Endothelial cell of umbilical vein (primary cell): ENCODE results near the gene MMP11. TPM values are rescaled to one million over a fixed set of nuclear protein-coding genes. Genes with fewer than 3 reads are reported as not detected.

ENCODE experiments used
- BruUV-seq: library from RNA; stranded (reverse); fragments of 400-500 nt; replicated peaks from 2 replicates; lab custom pipeline; 2021; lab: Mats Ljungman, UMichigan
- CTCF ChIA-PET: fragments of 300-600, 350-600 bp; sonication (Branson Sonifier 250); formaldehyde crosslinking; loops from one replicate; lab custom pipeline; 2021; ENCODE audit warnings: antibody characterized with exemption, inconsistent platforms; lab: Charles Lee
- POLR2A ChIA-PET: fragments of 300-600, 350-600 bp; sonication (Branson Sonifier 250); formaldehyde crosslinking; loops from one replicate; lab custom pipeline; 2021; ENCODE audit warnings: antibody characterized with exemption, inconsistent platforms; lab: Charles Lee
- DNase-seq: peaks from one replicate; pipeline ENCODE4 v3.0.0-alpha.2; 2011; ENCODE audit warnings: low read depth, low spot score
- FAIRE-seq: peaks from 2 replicates; lab custom pipeline; 2011; peaks lifted over from hg19 to GRCh38; lab: Jason Lieb, UNC
- H2AFZ ChIP-seq: 2 replicates; pipeline ENCODE4 v1.6.0; 2012; ENCODE audit warnings: low read depth, low read length, control low read depth, inconsistent platforms
- H3K27ac ChIP-seq: 2 replicates; pipeline ENCODE4 v1.5.1; 2011; ENCODE audit warnings: low read depth, mild to moderate bottlenecking, control low read depth, low read length, moderate library complexity; ENCODE audit not compliant: insufficient read depth
- H3K27me3 ChIP-seq, 2 experiments: 2 replicates each; pipeline versions ENCODE4 v1.6.0 to v1.6.1; 2011; ENCODE audit warnings: low read length in 2 of 2, mixed read lengths in 1 of 2; ENCODE audit not compliant: control insufficient read depth in 2 of 2, insufficient read depth in 2 of 2
- H3K36me3 ChIP-seq, 2 experiments: 2 replicates in 1 of 2; 3 replicates in 1 of 2; pipeline ENCODE4 v1.5.1; 2011; ENCODE audit warnings: low read length in 2 of 2, mild to moderate bottlenecking in 1 of 2, moderate library complexity in 1 of 2; ENCODE audit not compliant: control insufficient read depth in 2 of 2, insufficient read depth in 2 of 2; ENCODE audit errors: extremely low read depth in 1 of 2
- H3K4me1 ChIP-seq: 3 replicates; pipeline ENCODE4 v1.5.1; 2011; ENCODE audit warnings: mild to moderate bottlenecking, low read length; ENCODE audit not compliant: control insufficient read depth, insufficient read depth; ENCODE audit errors: extremely low read depth
- H3K4me2 ChIP-seq: 2 replicates; pipeline ENCODE4 v1.6.1; 2011; ENCODE audit warnings: low read length, control low read depth, mixed read lengths; ENCODE audit not compliant: insufficient read depth
- H3K4me3 ChIP-seq, 3 experiments: fragments of 200-600 bp in 1 of 3; sonication (generic), shearing (Covaris generic) in 1 of 3; replicated peaks in 1 of 3; 2 replicates each; pipeline ENCODE4 v1.5.1; 2011 to 2016; ENCODE audit warnings: control low read depth in 3 of 3, low read length in 3 of 3, mild to moderate bottlenecking in 2 of 3, inconsistent platforms in 1 of 3, low read depth in 1 of 3, moderate library complexity in 1 of 3; ENCODE audit not compliant: insufficient read depth in 1 of 3
- H3K79me2 ChIP-seq: 2 replicates; pipeline ENCODE4 v1.6.0; 2012; ENCODE audit warnings: low read length, inconsistent platforms; ENCODE audit not compliant: control insufficient read depth, insufficient read depth
- H3K9ac ChIP-seq: replicated peaks from 2 replicates; pipeline ENCODE3; 2011; ENCODE audit warnings: low read length, control low read depth; ENCODE audit not compliant: insufficient read depth; ENCODE audit errors: extremely low read depth
- H3K9me1 ChIP-seq: replicated peaks from 3 replicates; pipeline ENCODE4 v1.6.0; 2011; ENCODE audit warnings: mild to moderate bottlenecking, low read length; ENCODE audit not compliant: control insufficient read depth, insufficient read depth; ENCODE audit errors: extremely low read depth
- H3K9me3 ChIP-seq: replicated peaks from 2 replicates; pipeline ENCODE4 v1.5.1; 2012; ENCODE audit warnings: low read length, inconsistent platforms; ENCODE audit not compliant: control insufficient read depth, insufficient read depth
- H4K20me1 ChIP-seq: replicated peaks from 2 replicates; pipeline ENCODE3; 2011; ENCODE audit warnings: mild to moderate bottlenecking, low read length; ENCODE audit not compliant: control insufficient read depth, insufficient read depth; ENCODE audit errors: extremely low read depth
- EZH2 ChIP-seq: IDR thresholded peaks from 2 replicates; pipeline ENCODE4 v1.6.1; 2012; ENCODE audit warnings: borderline replicate concordance, low read depth, mild to moderate bottlenecking, moderate library complexity, low read length, inconsistent platforms; ENCODE audit not compliant: severe bottlenecking
- FOS ChIP-seq: IDR thresholded peaks from 2 replicates; pipeline ENCODE4 v1.6.1; 2011; ENCODE audit warnings: mild to moderate bottlenecking, low read length, moderate library complexity, borderline replicate concordance; ENCODE audit not compliant: insufficient read depth
- GATA2 ChIP-seq: IDR thresholded peaks from 2 replicates; pipeline ENCODE4 v1.7.0; 2011; ENCODE audit warnings: low read depth, mild to moderate bottlenecking, moderate library complexity, mixed read lengths, low read length; ENCODE audit not compliant: insufficient read length, insufficient read depth
- JUN ChIP-seq: IDR thresholded peaks from 2 replicates; pipeline ENCODE4 v1.6.1; 2011; ENCODE audit warnings: borderline replicate concordance, low read depth; ENCODE audit not compliant: insufficient read length, insufficient read depth
- MYC ChIP-seq: IDR thresholded peaks from one replicate; pipeline ENCODE4 v1.6.1; 2011; ENCODE audit warnings: mild to moderate bottlenecking, low read depth, low read length
- POLR2A ChIP-seq: IDR thresholded peaks from 2 replicates; pipeline ENCODE4 v1.6.1; 2012; ENCODE audit warnings: low read depth, mild to moderate bottlenecking, control low read depth, low read length
- POLR2AphosphoS5 ChIP-seq: IDR thresholded peaks from 2 replicates; pipeline ENCODE4 v1.6.1; 2012; ENCODE audit warnings: low read depth, mild to moderate bottlenecking, control low read depth, low read length, moderate library complexity; ENCODE audit not compliant: insufficient read depth
- dilution Hi-C: fragments of 300-500 bp; cut with MboI; formaldehyde crosslinking; loops from one replicate; pipeline ENCODE4 v1.15.0; 2019; ENCODE audit warnings: low sequenced_read_pairs; ENCODE audit not compliant: extremely low pct_ligation_motif_present
- intact Hi-C: fragments of 100-400 bp; cut with micrococcal nuclease; formaldehyde crosslinking; loops from one replicate; pipeline ENCODE4 v1.10.0; 2022
- polyA plus RNA-seq, 4 experiments: library from polyadenylated mRNA; depleted of rRNA in 3 of 4; stranded (reverse) in 3 of 4; unstranded in 1 of 4; fragments of >200 nt; gene quantifications; 2 replicates each; pipeline versions ENCODE4 v1.2.1 to v1.2.3, GENCODE V29; 2011 to 2012; ENCODE audit warnings: missing spikeins in 1 of 4
- total RNA-seq: library from RNA; stranded (reverse); gene quantifications from 2 replicates; pipeline ENCODE4 v1.2.3, GENCODE V29; 2021
- TF ChIP-seq, protein P1 (sequence below), 2 donors: IDR thresholded peaks; 1 replicate in 1 of 2; 2 replicates in 1 of 2; pipeline ENCODE4 v1.5.1; 2011; ENCODE audit warnings: low read length in 2 of 2, mild to moderate bottlenecking in 2 of 2, moderate library complexity in 2 of 2, control low read depth in 1 of 2, inconsistent platforms in 1 of 2, low read depth in 1 of 2; ENCODE audit not compliant: insufficient read depth in 1 of 2; ENCODE audit errors: extremely low read depth in 1 of 2
- TF ChIP-seq, protein P2 (sequence below): IDR thresholded peaks from 2 replicates; pipeline ENCODE4 v1.6.1; 2011; ENCODE audit not compliant: insufficient read depth, insufficient read length

The MMP11 gene
- total and polyA plus RNA-seq, 2 donors (not counting 3 experiments of a cell fraction or from before 2014, with no cell fraction given): 10.3 to 16.9 TPM

DNA sequence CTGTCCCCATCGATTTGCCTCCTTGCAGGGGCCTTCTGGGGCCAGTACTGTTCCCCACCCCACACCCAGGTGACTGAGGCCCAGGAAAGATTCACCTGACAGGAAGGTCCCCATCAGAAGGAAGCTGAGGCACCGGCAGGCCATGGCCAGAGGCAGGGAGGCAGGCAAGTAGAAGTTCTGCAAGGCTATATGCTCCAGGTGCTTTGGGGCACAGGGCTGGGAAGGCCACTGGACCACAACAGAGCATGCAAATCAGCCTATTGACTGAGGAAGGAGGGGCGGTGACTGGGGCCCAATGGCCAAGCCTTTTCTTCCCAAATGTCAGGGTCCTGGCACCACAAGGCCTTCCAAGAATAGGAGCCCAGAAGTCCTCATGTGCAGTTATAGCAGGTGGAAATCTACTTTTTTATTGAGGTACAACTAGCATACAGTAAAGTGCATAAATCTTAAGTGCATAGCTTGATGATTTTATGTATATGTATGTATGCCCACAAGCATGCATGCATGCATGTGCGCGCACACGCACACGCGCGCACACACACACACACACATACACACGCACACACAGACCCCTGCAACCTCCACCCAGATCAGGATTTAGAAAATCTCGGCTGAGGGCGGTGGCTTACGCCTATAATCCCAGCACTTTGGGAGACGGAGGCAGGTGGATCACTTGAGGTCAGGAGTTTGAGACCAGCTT is 18.3 kb upstream of the MMP11 start, which contains the start of gene VPREB3:
Gene VPREB3, minus strand, starts transcription at position 206 of the 700 bp plus-strand sequence. Its CDS starts 62 bp downstream, at position 144.
- Histone ChIP-seq H3K27ac (no peak within 1 kb of the TSS), H3K36me3 (no peaks in the 10 kb centered on the region), H3K9me3 (no peaks in the 10 kb centered on the region), H3K79me2 (no peaks in the 10 kb centered on the region), H2AFZ (no peak within 1 kb of the TSS), H3K4me3 (no peak within 1 kb of the TSS), H3K27me3 (no peaks in the 10 kb centered on the region), H3K4me1 (peaks cover 10% of the 10 kb centered on the region), H3K9ac (no peak within 1 kb of the TSS), H4K20me1 (no peaks in the 10 kb centered on the region), H3K4me2 (no peak within 1 kb of the TSS), H3K9me1 (no peaks in the 10 kb centered on the region)
- ChIA-PET CTCF (interaction anchor here (0.8 to 1.6 kb wide), 4 partner anchors 9 to 17 kb away, joined by 3 to 7 read pairs (median 4); partner anchors contain the start of gene CHCHD10), POLR2A (no interaction called here)
- DNase-seq: no peak
- FAIRE-seq: no peak
- BruUV-seq: no TSS peak
- dilution Hi-C loops: no loop called here
- TF ChIP-seq JUN (no peak), POLR2AphosphoS5 (no peak), GATA2 (no peak), POLR2A (no peak), MYC (no peak), EZH2 (no peak), FOS (no peak)
- TF ChIP-seq, protein P1, sequence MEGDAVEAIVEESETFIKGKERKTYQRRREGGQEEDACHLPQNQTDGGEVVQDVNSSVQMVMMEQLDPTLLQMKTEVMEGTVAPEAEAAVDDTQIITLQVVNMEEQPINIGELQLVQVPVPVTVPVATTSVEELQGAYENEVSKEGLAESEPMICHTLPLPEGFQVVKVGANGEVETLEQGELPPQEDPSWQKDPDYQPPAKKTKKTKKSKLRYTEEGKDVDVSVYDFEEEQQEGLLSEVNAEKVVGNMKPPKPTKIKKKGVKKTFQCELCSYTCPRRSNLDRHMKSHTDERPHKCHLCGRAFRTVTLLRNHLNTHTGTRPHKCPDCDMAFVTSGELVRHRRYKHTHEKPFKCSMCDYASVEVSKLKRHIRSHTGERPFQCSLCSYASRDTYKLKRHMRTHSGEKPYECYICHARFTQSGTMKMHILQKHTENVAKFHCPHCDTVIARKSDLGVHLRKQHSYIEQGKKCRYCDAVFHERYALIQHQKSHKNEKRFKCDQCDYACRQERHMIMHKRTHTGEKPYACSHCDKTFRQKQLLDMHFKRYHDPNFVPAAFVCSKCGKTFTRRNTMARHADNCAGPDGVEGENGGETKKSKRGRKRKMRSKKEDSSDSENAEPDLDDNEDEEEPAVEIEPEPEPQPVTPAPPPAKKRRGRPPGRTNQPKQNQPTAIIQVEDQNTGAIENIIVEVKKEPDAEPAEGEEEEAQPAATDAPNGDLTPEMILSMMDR (IDR thresholded peaks at IDR 0.05; ENCODE audit: extremely low read depth in 1 of 2, insufficient read depth in 1 of 2, low read depth in 1 of 2, low read length in 2 of 2): no peak
- TF ChIP-seq, protein P2, sequence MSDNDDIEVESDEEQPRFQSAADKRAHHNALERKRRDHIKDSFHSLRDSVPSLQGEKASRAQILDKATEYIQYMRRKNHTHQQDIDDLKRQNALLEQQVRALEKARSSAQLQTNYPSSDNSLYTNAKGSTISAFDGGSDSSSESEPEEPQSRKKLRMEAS: no peak
- intact Hi-C loops: no loop called here
